Esophagus squamous epithelium (tissue), 5 donors: ENCODE measurements around the gene TRAM2. TPM values are rescaled to one million over a fixed set of nuclear protein-coding genes. Genes with fewer than 3 reads are reported as not detected.

Source experiments
- DNase-seq: peaks from one replicate; lab custom pipeline; 2025; lab: John Stamatoyannopoulos, UW
- H3K27ac ChIP-seq, 4 donors: fragments of 200-600 bp; sonication (generic); one replicate each; pipeline ENCODE4 v1.5.1; 2016 to 2019; ENCODE audit warnings: mild to moderate bottlenecking in 1 of 4
- H3K27me3 ChIP-seq, 4 donors: fragments of 200-600 bp; sonication (generic); 1 replicate in 3 of 4; 2 replicates in 1 of 4; pipeline versions ENCODE4 v1.5.1 to v1.6.0; 2017 to 2021; ENCODE audit warnings: antibody characterized with exemption in 1 of 4
- H3K36me3 ChIP-seq, 3 donors: fragments of 200-600 bp; sonication (generic); one replicate each; pipeline ENCODE4 v1.5.1; 2016 to 2019
- H3K4me1 ChIP-seq, 3 donors: fragments of 200-600 bp; sonication (generic); one replicate each; pipeline ENCODE4 v1.5.1; 2017 to 2019
- H3K4me3 ChIP-seq, 4 donors: fragments of 200-600 bp; sonication (generic); 1 replicate in 3 of 4; 2 replicates in 1 of 4; pipeline ENCODE4 v1.5.1; 2016 to 2019; ENCODE audit warnings: mild to moderate bottlenecking in 2 of 4, moderate library complexity in 1 of 4
- H3K9me3 ChIP-seq, 3 donors: fragments of 200-600 bp; sonication (generic); one replicate each; pipeline ENCODE4 v1.5.1; 2016 to 2019
- POLR2A ChIP-seq, 4 donors: fragments of 450-650 bp; IDR thresholded peaks; one replicate each; pipeline ENCODE4 v1.6.1; 2017; ENCODE audit warnings: antibody characterized with exemption in 4 of 4, mild to moderate bottlenecking in 4 of 4, moderate library complexity in 3 of 4
- WGBS, 2 donors: methylation state at CpG; one replicate each; pipeline ENCODE4 v1.1.5; 2018; 5-methylcytosine and 5-hydroxymethylcytosine counted together
- intact Hi-C: fragments of 100-400 bp; cut with DNase I; formaldehyde crosslinking; loops from one replicate; pipeline ENCODE4 v1.15.0; 2022
- total RNA-seq, 4 donors: library from RNA; depleted of rRNA; stranded (reverse); fragments of >200 nt; gene quantifications; one replicate each; pipeline ENCODE4 v1.1.0, GENCODE V29; 2016
- TF ChIP-seq, protein P1 (sequence below), 6 experiments: fragments of 450-650 bp in 4 of 6; fragments of 200-600 bp in 2 of 6; sonication (generic) in 2 of 6; IDR thresholded peaks; one replicate each; pipeline ENCODE4 v1.5.1; 2016 to 2019; ENCODE audit warnings: antibody characterized with exemption in 6 of 6, mild to moderate bottlenecking in 4 of 6, moderate library complexity in 4 of 6
- donor health status: DM: yes; HTN: yes; CAD: no.

The TRAM2 gene
- total RNA-seq, 4 donors from 2014 or later, result 2.3 to 8.6 (median 5.3) TPM

DNA sequence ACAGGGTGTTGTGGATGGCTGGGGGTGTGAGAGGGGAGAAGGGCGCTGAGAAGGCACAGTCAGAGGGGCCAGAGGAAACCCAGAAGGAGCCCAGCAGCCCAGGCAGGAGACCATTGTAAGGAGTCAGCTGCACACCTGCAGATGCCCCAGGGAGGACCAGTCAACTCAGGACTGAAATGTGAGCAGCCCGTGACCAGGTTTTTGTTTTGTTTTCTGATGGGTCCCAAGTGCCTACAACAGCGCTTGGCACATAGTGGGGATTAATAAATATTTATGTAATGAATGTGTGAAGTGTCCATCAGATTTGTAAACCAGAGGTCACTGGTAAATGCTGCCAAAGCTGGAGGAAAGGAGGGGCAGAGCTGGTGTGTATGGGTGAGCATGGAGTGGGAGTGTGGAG lies 30.2 kb downstream of the TRAM2 start:
- H3K4me1 ChIP-seq, result peaks cover 8 to 68% (median 27%) of the 10 kb centered on the region in 3 donors

DNA sequence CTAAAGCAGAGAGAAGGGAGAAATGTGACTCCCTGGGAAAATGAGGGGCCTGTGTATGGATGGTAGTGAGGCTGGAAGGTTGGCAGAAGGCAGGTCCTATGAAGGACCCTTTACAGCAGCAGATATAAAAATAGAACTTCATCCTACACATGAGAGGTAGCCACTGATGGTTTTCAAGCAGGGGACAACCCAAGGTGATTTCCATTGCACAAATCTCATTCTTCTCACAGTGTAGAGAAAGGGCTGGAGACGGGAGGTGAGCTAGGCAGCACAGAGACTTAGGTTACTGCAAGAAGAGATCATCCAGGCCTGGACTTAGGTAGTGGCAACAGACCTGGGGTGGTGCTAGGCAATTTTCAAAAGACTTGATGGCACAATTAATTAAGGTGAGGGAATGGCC lies 30.7 kb downstream of the TRAM2 start:
- TF ChIP-seq POLR2A (IDR thresholded peaks at IDR 0.05), result no peak
- TF ChIP-seq, protein P1, sequence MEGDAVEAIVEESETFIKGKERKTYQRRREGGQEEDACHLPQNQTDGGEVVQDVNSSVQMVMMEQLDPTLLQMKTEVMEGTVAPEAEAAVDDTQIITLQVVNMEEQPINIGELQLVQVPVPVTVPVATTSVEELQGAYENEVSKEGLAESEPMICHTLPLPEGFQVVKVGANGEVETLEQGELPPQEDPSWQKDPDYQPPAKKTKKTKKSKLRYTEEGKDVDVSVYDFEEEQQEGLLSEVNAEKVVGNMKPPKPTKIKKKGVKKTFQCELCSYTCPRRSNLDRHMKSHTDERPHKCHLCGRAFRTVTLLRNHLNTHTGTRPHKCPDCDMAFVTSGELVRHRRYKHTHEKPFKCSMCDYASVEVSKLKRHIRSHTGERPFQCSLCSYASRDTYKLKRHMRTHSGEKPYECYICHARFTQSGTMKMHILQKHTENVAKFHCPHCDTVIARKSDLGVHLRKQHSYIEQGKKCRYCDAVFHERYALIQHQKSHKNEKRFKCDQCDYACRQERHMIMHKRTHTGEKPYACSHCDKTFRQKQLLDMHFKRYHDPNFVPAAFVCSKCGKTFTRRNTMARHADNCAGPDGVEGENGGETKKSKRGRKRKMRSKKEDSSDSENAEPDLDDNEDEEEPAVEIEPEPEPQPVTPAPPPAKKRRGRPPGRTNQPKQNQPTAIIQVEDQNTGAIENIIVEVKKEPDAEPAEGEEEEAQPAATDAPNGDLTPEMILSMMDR (IDR thresholded peaks at IDR 0.05), result no peak
- Histone ChIP-seq H3K36me3 (no peaks in the 10 kb centered on the region), H3K4me3 (no peak overlapping the region), H3K9me3 (no peaks in the 10 kb centered on the region), H3K27ac (no peak overlapping the region), H3K27me3 (no peaks in the 10 kb centered on the region), H3K4me1 (peaks cover 3 to 64% (median 22%) of the 10 kb centered on the region in 3 donors)
- DNase-seq, result no peak
- WGBS, 2 donors, result 87 to 93% methylated on average over 1 of the region's 1 CpG
- intact Hi-C loops, result no loop called here

More for the DNA sequence above, 30.2 kb downstream of the TRAM2 start:
- Histone ChIP-seq H3K27ac (no peak overlapping the region), H3K4me3 (no peak overlapping the region), H3K36me3 (no peaks in the 10 kb centered on the region), H3K27me3 (no peaks in the 10 kb centered on the region), H3K9me3 (no peaks in the 10 kb centered on the region)
- 74 to 81% methylated on average over 2 to 3 of the region's 3 CpGs for WGBS, 2 donors
- intact Hi-C loops, result no loop called here
- no peak for TF ChIP-seq POLR2A (IDR thresholded peaks at IDR 0.05)
- TF ChIP-seq, protein P1 (IDR thresholded peaks at IDR 0.05), result no peak
- DNase-seq, result no peak

DNA sequence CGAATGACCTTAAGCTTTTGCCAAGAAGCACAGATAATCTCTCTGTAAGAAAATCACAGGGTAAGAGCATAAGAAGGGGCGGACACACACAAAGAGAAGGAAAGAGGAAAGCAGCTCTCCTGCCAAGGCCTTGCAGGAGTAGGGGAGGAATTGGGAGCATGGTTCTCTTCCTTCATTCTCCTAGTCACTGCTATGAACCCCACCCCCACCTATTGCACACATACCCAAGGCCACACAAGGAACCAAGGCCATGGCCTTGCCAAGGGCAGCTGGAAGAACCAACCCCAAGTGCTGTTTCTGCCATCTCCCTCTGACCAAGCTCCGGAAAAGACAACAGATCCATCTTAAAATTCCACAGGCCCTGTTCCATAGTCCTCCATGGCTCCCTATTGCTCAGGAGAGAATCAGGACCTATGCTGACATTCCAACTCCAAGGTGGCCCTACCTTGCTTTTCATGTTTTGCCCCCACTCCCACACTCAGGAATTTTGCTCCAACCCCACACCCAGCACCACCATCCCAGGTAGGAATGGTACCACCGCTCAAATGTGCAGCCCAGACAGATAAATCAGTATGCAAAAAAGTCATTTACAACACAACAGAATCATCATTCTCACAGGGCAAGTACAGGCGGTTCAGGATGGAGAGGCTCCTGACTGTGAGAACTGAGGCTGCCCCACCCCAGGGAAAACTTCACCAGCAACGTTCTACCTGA lies 31.3 kb downstream of the TRAM2 start:
- intact Hi-C loops, result no loop called here
- no peak for TF ChIP-seq POLR2A (IDR thresholded peaks at IDR 0.05)
- Histone ChIP-seq H3K36me3 (no peaks in the 10 kb centered on the region), H3K27ac (peak overlapping the region in 3 of 4 donors; percentile 6 to 62 (median 56)), H3K4me3 (no peak overlapping the region), H3K4me1 (peaks cover 0 to 63% (median 20%) of the 10 kb centered on the region in 3 donors), H3K27me3 (no peaks in the 10 kb centered on the region), H3K9me3 (no peaks in the 10 kb centered on the region)
- no peak for DNase-seq
- 67 to 81% methylated on average over 4 to 5 of the region's 6 CpGs for WGBS, 2 donors

DNA sequence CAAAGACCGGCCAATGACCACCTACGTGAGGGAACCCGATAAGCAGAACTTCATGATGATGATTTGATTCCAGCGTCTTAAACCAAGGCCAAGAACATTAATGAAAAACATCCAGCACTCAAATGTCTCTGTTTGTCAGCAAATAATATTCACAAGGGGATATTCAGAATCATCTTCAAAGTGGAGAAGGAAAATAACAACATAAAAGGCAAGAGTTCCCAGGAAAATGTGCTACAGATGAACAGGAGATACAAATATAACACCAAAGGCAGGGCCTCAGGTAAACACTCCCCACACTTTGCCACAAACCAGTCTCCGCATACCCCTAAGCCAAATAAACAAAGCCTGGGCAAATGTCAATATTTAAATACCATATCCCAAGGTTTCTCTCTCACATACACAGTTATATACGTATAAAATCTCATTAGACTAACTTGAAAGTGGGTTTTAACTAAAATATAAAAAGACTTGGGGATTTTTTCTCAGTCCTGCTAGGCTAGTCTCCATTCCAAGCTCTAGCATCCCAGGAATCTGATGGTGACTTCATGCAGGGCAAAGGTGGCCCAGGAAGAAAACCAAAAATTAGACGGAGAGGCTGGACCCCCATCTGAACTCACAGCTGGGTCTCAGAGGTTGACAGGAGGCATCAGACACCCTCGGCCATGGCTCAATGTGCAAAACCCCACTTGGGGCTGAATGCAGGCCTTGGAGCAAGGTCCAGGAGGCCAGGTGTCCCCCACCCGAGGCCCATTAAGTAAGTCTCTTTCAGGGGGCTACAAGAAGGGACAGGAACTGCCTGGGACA lies 32.1 kb downstream of the TRAM2 start:
- Histone ChIP-seq H3K4me1 (peaks cover 0 to 69% (median 26%) of the 10 kb centered on the region in 3 donors), H3K9me3 (no peaks in the 10 kb centered on the region), H3K36me3 (no peaks in the 10 kb centered on the region), H3K27ac (peak overlapping the region in 3 of 4 donors; percentile 6 to 62 (median 56)), H3K27me3 (no peaks in the 10 kb centered on the region), H3K4me3 (no peak overlapping the region)
- 86 to 88% methylated on average over 9 of the region's 9 CpGs for WGBS, 2 donors
- TF ChIP-seq, protein P1 (IDR thresholded peaks at IDR 0.05), result no peak
- TF ChIP-seq POLR2A (IDR thresholded peaks at IDR 0.05), result no peak
- intact Hi-C loops, result no loop called here
- no peak for DNase-seq

DNA sequence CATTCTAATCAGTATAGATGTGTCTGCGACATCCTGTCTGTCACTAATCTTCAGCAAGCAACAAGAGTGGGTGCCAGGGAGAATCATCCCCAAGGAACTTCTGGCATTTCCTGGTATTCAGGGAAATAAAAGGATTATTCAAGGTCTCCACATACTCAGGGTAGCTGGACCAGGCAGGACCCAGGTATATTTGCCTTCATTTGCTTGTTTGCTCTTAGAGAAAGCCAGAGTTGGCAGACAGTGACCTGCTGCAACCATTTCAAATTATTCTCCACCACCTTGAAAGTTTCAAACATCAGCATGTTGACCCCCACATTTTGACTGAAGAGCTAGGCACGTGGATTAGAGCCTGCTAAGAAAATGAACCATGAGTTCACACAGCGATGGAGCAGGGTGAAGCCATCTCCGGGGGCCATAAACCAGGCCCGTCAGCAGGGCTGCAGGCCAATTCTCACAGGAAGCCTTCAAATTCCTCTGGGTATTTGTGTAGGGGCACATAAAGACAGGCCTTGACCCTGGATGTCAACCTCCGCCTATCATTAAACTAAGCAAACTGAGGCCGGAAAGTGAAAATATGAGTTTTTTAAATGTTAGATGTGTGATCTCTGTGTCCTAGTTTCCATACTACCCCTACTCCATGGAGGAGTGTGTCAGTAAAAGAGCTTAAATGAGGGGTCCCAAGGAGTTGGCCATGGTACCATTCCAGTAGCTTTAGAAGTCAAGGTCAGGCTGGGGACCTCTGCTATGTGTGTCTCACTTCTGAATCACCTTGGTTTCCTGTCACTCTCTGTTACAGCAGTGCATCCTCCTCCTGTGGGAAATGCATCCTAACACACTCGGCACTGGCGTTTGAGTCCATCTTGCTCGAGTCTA lies 32.9 kb downstream of the TRAM2 start:
- Histone ChIP-seq H3K27me3 (no peaks in the 10 kb centered on the region), H3K4me1 (peaks cover 0 to 78% (median 26%) of the 10 kb centered on the region in 3 donors), H3K9me3 (no peaks in the 10 kb centered on the region), H3K4me3 (no peak overlapping the region), H3K36me3 (no peaks in the 10 kb centered on the region), H3K27ac (peak overlapping the region in 2 of 4 donors; percentile 56 to 62)
- DNase-seq, result no peak
- 80 to 81% methylated on average over 6 to 9 of the region's 10 CpGs for WGBS, 2 donors
- intact Hi-C loops, result no loop called here
- TF ChIP-seq, protein P1 (IDR thresholded peaks at IDR 0.05), result no peak
- TF ChIP-seq POLR2A (IDR thresholded peaks at IDR 0.05), result no peak
